RWPE1 (cell line): ENCODE measurements around the gene METTL26.

Source experiments
- CTCF ChIA-PET: fragments of 350-600 bp; sonication (Branson Sonifier 250); formaldehyde crosslinking; extraction: SDS; loops from one replicate; lab custom pipeline; 2021; lab: Yijun Ruan, JAX
- POLR2A ChIA-PET: fragments of 400-600 bp; formaldehyde crosslinking; extraction: SDS; loops from one replicate; lab custom pipeline; 2020; ENCODE audit warnings: antibody characterized with exemption; ENCODE audit not compliant: low non-redundant PET; lab: Yijun Ruan, JAX
- DNase-seq: peaks from one replicate; pipeline ENCODE4 v3.0.0; 2012; ENCODE audit warnings: low spot score
- H3K27ac ChIP-seq: fragments of 450-650 bp; 2 replicates; pipeline ENCODE4 v1.5.1; 2017
- TF ChIP-seq, protein P1 (sequence below): fragments of 450-650 bp; conservative IDR thresholded peaks from 2 replicates; pipeline ENCODE4 v1.5.1; 2017; ENCODE audit warnings: low read depth, mild to moderate bottlenecking

Gene METTL26

DNA sequence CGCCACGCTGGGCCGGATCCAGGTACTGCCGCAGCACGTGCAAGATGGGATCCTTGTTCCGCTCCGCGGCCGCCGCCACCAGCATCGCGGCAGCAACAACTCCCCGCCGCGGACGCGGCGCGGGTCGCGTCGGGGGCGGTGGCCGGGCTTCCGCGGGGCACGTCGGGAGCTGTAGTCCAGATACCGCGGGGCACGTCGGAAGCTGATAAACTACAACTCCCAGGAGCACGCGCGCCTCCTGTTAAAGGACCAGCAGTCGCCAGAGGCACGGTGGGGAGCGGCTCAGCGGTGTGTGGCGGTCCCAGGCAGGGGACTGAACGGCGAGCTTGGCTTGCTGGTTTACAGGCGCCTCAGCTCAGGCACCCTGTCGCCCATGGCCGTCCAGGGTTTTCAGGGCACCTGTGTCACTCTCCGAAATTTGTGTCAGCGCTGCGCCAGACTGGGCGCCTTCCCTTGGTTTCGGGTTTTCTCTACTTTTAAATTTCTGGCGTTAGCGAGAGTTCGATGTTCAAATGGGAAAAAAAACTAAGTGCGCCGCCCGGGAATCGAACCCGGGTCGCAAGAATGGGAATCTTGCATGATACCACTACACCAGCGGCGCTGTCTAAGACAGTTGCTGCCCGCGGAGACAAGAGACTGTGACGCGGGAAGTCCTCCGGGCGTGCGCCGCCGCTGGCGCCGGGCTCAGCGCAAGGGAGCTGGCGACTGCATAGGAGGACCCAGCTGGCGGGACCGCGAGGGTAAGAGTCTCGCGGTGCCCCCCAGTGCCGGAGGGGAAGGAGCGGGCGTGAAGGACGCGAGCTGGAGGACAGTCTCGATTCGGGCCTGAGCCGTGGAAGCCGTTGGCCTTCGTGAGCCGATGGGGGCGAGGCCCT, at the start of gene METTL26:
METTL26 (minus strand) TSS at position 100 of the 875 bp plus-strand sequence; CDS start at position 85, 15 bp downstream.
- CTCF ChIA-PET = interaction anchor here (0.6 to 2.2 kb wide), 2 partner anchors 44 to 160 kb away, joined by 3 to 11 read pairs; no protein-coding TSS in a partner anchor
- POLR2A ChIA-PET = interaction anchor here (0.6 to 1.2 kb wide), 4 partner anchors 10 to 1203 kb away, joined by 3 to 4 read pairs (median 4); partner anchors contain the start of gene WDR90
- TF ChIP-seq, protein P1, sequence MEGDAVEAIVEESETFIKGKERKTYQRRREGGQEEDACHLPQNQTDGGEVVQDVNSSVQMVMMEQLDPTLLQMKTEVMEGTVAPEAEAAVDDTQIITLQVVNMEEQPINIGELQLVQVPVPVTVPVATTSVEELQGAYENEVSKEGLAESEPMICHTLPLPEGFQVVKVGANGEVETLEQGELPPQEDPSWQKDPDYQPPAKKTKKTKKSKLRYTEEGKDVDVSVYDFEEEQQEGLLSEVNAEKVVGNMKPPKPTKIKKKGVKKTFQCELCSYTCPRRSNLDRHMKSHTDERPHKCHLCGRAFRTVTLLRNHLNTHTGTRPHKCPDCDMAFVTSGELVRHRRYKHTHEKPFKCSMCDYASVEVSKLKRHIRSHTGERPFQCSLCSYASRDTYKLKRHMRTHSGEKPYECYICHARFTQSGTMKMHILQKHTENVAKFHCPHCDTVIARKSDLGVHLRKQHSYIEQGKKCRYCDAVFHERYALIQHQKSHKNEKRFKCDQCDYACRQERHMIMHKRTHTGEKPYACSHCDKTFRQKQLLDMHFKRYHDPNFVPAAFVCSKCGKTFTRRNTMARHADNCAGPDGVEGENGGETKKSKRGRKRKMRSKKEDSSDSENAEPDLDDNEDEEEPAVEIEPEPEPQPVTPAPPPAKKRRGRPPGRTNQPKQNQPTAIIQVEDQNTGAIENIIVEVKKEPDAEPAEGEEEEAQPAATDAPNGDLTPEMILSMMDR = no peak
- DNase-seq = peak; percentile 88
- peak within 1 kb of the TSS; percentile 93 for H3K27ac ChIP-seq

DNA sequence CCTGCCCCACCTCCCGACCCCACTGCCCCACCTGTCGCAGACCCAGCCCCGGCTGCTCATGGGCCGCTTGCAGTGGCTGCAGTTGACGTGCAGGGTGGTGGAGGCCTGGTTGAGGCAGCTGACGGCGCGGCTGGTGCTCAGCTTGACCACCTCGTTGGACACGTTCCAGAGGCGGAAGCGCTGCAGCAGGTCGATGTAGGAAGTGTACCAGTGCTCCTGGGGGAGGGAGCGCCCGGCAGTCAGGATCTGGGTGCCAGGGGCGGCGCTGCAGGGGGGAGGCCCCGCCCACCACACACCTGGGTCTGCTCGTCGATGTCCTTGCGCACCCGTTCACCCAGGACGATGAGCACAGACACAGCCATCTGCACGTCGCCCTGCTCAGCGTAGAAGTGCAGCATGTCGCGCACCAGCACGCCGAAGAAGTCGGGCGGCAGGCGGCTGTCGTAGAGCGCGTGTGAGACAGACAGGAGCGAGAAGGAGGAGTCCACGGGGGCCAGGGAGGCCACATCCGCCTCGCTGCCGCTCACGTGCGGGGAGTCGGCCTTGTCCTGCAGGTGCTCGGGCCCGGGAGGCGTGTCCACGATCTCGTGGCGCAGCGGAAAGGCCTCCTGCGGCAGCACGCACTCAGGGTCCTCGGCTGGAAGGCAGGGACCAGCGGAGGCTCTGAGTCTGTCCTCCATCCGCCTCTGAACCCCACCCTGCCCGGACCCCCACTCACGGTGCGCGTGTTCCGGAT, 49.0 kb upstream of the METTL26 start:
- DNase-seq = no peak
- CTCF ChIA-PET = interaction anchor here (0.7 to 1.6 kb wide), 3 partner anchors 14 to 93 kb away, joined by 3 to 5 read pairs (median 3); partner anchors contain the start of gene METRN
- POLR2A ChIA-PET = no interaction called here
- peak overlapping the region; percentile 94 for H3K27ac ChIP-seq
- TF ChIP-seq, protein P1 = no peak

DNA sequence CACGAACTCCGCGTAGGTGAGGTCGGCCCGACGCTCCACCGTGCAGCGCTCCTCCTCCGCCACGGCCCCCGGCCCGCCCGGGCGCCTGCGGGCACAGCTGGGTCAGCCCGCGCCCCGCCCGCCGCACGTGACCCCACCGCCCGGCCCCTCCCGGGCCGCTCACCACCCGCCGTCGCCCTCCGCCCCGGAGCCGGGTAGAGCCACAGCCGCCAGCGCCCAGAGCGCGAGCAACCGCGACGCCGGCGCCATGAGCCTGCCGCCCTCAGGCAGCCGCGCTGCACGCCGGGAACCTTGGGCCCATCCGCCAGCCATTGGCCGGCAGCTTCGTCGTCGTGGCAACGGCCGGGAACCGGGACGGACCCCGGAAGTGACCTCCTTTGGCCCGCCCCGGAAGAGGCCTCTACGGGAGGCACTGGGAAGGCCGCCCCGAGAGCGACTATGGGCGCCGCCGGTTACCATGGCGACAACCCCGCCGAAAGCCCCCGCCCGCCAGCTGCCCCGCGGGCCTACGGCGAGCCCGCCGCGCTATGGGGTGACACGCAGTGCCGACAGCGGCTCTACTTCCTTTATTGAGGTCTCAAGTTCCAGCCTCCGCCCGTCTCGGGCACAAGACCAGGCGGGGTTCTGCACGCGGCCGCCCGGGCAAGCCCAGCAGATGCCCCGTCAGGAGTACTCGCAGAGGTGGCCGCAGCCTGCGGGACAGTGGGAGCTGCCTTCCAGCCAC, 48.1 kb upstream of the METTL26 start, which contains the start of gene JMJD8:
JMJD8 (minus strand) TSS at position 264 of the 724 bp plus-strand sequence; CDS start at position 249, 15 bp downstream.
- peak; percentile 85 for DNase-seq
- ChIA-PET CTCF (interaction anchor here (0.6 to 1.6 kb wide), 3 partner anchors 31 to 92 kb away, joined by 3 to 5 read pairs (median 3); partner anchors contain the start of gene METRN), POLR2A (interaction anchor here (0.6 to 1.2 kb wide), 3 partner anchors 11 to 612 kb away, joined by 3 to 5 read pairs (median 5); no protein-coding TSS in a partner anchor)
- TF ChIP-seq, protein P1 = no peak
- peak within 1 kb of the TSS; percentile 94 for H3K27ac ChIP-seq

DNA sequence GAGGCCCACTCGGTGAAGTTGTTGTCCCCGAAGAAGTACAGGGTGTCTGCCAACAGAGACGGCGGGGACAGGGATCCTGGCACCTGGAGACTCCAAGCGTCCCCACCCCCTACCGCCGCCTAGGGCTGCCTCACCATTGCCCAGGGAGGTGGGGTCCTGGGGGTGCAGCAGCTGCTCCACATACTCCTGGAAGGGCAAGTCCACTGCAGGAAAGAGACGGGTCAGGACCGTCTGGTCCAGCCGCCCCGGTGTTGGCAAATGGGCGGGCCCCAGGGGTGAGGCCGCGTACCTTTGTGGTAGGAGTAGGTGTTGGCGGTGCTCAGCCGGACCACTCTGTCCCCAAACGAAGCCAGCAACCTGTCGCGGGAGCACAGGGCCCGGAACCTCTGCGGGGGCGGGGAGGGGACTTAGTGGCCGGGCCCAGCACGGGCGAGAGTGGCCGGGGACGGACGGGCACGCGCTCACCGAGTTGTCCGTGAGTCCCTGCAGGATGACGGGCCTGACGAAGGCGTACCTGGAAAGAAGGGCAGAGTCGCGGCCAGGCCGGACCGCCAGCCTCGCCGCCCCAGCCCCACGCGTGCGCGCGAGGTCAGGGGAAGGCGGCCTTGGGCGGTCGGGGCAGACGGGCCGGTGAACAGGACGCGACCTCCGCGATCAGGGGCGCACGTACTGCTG, 47.4 kb upstream of the METTL26 start:
- H3K27ac ChIP-seq = peak overlapping the region; percentile 94
- no peak for DNase-seq
- CTCF ChIA-PET = interaction anchor here (0.6 to 1.6 kb wide), 4 partner anchors 16 to 91 kb away, joined by 3 to 5 read pairs (median 4); partner anchors contain the start of genes METRN and RHOT2
- POLR2A ChIA-PET = interaction anchor here (0.6 to 1.2 kb wide), 3 partner anchors 11 to 612 kb away, joined by 3 to 5 read pairs (median 5); no protein-coding TSS in a partner anchor
- TF ChIP-seq, protein P1 = no peak

DNA sequence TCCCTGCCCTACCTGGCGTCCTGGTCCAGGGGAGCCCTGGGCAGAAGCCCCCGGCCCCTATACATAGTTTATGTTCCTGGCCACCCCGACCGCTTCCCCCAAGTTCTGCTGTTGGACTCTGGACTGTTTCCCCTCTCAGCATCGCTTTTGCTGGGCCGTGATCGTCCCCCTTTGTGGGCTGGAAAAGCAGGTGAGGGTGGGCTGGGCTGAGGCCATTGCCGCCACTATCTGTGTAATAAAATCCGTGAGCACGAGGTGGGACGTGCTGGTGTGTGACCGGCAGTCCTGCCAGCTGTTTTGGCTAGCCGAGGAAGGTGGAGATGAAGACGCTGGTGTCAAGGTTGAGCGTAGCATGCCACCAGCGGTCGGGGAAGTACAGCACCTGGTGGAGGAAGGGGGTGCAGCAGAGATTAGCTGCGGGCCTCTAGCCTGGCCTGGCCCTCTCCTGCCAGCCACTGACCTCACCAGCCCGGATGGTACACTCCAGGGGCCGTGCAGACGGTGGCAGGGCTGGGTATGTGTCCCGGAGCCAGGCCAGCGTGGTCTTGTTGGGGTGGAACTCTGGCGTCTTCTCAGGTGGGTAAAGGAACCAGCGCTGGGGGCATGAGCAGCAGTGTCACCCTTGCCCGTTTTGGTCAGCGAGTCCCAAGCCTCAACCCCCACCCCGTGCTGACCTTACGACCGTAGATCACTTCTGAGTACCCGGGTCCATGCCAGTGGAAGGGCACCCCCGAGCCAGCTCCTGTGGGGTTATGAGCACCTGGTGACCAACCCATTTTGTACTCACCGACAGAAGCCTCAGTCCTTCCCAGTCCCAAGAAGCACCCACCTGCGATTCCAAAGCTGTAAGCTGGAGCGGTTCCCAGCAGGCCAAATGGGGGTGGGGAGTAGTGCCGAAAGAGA, 46.6 kb upstream of the METTL26 start:
- CTCF ChIA-PET = interaction anchor here (1.0 kb wide), 1 partner anchor 15 kb away, joined by 4 read pairs; the partner anchor contains the start of gene RHOT2
- TF ChIP-seq, protein P1 = no peak
- peak overlapping the region; percentile 94 for H3K27ac ChIP-seq
- no peak for DNase-seq
- POLR2A ChIA-PET = no interaction called here
